GM12874 (cell line): ENCODE data around the gene FAM168A.

ENCODE experiments used
- TF ChIP-seq, protein P1 (sequence below): IDR thresholded peaks from 2 replicates; pipeline ENCODE4 v1.5.1; 2011; ENCODE audit warnings: low read depth, mild to moderate bottlenecking, control low read depth, low read length, moderate library complexity; ENCODE audit not compliant: insufficient read depth

The FAM168A gene

DNA sequence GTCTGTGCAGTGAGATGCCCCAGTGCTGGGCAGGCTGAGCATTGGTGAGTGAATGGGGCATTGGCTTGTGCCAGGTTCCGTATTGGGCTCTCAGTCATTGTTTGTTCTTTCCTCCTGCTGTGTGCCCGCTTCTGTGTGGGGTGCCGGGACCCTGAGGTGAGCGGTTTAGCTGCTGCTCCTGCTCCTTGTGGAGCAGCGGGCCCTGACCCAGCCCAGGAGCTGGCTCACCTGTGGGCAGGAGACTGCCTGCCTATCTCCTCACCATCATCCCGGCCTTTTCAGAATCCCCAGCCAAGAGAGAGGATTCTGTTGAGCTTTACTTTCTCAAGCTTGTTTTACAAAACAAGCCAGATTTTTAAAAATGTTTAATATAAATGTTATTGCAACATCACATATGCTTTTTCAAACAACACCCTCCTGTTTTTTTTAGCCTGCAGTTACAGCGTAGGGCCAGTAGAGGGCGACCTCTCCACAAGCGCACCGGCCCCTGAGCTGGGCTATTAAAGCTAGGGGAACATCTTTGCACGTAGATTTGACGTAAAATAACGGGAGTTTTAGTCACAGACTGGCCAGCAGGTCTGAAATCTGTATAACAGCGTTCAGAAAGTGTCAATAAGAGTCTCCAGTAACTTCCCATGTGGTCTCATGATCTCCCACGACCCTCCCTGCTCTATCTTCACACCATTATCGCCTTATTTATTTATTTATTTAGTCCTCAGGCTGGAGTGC lies 246.8 kb downstream of the FAM168A start:
- TF ChIP-seq, protein P1, sequence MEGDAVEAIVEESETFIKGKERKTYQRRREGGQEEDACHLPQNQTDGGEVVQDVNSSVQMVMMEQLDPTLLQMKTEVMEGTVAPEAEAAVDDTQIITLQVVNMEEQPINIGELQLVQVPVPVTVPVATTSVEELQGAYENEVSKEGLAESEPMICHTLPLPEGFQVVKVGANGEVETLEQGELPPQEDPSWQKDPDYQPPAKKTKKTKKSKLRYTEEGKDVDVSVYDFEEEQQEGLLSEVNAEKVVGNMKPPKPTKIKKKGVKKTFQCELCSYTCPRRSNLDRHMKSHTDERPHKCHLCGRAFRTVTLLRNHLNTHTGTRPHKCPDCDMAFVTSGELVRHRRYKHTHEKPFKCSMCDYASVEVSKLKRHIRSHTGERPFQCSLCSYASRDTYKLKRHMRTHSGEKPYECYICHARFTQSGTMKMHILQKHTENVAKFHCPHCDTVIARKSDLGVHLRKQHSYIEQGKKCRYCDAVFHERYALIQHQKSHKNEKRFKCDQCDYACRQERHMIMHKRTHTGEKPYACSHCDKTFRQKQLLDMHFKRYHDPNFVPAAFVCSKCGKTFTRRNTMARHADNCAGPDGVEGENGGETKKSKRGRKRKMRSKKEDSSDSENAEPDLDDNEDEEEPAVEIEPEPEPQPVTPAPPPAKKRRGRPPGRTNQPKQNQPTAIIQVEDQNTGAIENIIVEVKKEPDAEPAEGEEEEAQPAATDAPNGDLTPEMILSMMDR: peak; percentile 89
